HG03095 (cell line): ENCODE results near the gene TAL1.
"Not testable (repeated sequence)": the region's sequence is repeated elsewhere in the genome, so short reads cannot be mapped to it uniquely, and the experiment has no call there.

Source experiments
- ATAC-seq: cut with Tn5 transposase; IDR thresholded peaks from one replicate; pipeline ENCODE4 v1.9.1; 2021; ENCODE audit warnings: moderate library complexity; ENCODE audit not compliant: unreplicated experiment

Gene TAL1

GRCh38 chr1:47232187-47232874 is at the start of gene TAL1:
TSS of gene TAL1 (minus strand) at chr1:47232225. CDS start at chr1:47225888, 6,337 bp downstream.
- ATAC-seq: no peak

DNA sequence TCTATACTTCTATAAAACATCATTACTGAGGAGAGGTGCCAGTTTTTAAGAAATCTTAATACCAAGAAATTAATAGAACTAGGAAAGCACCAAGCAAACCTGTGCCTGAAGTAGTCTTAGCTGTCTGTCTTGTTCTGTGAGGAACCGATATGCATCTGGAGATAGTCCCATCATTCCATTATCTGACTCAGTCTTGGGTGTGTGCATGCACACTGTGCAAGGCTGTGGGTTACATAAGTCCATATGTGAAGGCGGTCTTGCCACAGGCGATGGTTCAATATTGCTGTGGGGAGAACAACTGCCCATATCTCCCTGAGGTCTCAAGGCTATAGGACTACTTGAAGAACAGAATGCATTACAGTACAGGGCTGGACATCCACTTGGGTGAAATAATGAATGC is 48.1 kb upstream of the TAL1 start:
- no peak for ATAC-seq

DNA sequence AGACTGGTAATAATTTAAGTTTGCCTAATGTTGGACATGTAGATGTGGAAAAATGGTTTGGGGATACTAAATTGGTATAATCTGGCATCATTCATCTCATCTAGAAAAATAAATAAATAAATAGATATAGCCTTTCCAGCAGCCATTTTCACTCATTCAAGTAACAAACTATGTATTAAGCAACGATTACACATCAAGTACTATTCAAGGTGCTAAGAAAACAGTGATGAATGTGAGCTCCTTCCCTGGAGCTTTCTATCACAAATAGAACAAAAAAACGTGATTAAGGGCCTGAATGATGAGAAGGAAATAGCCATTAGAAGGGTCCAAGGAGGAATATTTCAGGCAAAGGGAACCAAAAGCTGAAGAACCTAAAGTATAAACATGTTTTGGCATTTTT is 44.8 kb upstream of the TAL1 start:
- ATAC-seq: no peak

GRCh38 chr1:47275811-47276210 is 43.8 kb upstream of the TAL1 start:
- ATAC-seq: not testable (repeated sequence)

GRCh38 chr1:47265529-47265928 is 33.5 kb upstream of the TAL1 start:
- ATAC-seq: not testable (repeated sequence)

- no peak for ATAC-seq
Measured at GRCh38 chr1:47262787-47263413, 30.9 kb upstream of the TAL1 start.

GRCh38 chr1:47257224-47257623 is 25.2 kb upstream of the TAL1 start:
- no peak for ATAC-seq

- ATAC-seq: no peak
Measured at GRCh38 chr1:47252795-47253194, 20.8 kb upstream of the TAL1 start.

DNA sequence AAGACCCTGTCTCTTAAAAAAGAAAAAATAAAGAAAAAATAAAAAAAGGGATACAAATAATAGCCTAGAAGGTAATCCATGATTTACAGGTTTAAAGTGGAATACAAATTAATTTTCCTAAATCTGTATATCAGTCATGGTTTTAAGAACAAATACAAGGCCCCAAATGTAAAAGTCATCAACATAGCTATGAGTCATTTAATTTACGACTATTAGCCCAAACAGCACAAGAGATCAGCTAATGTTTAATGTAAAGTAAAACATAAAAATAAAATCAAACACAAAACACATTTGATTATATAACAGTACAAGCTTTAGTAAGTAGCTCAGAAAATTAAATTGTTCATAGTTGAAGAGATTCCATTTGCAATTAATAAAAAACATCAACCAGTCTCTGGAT is 20.3 kb upstream of the TAL1 start:
- ATAC-seq: no peak

DNA sequence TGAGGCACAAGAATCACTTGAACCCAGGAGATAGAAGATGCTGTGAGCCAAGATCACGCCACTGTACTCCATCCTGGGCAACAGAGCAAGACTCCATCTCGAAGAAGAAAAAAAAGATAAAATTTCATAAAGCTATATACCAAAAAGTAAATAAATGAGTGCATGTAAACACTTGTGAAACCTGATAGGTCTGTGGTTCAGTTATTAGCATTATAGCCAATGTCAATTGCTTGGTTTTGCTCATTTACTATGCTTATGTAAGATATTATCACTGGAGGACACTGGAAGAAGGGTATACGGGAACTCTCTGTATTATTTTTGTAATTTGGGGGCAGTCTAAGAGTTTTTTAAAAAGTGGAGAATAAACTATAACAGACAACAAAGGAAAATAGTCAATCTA is 17.7 kb upstream of the TAL1 start:
- no peak for ATAC-seq

GRCh38 chr1:47244339-47244862 is 12.4 kb upstream of the TAL1 start:
- ATAC-seq: no peak

DNA sequence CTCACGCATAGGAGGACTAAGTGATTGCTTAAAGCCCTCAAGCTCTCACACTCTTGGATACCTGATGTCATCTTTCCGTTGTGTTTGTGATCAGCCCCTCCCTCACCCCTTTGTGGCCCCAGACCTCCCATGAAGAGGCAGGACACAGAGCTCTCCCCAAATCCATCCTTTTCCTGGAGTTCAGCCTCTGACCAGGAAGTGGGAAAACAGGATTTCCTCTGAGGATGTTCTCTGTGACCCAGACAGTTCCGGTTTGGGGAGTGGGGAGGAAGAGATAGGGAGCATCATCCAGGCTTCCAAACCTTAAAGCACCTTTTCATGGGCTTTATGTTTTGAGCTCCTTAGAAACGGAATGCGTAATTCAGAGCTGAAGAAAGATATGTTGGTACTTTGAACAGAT is 11.9 kb upstream of the TAL1 start:
- no peak for ATAC-seq

DNA sequence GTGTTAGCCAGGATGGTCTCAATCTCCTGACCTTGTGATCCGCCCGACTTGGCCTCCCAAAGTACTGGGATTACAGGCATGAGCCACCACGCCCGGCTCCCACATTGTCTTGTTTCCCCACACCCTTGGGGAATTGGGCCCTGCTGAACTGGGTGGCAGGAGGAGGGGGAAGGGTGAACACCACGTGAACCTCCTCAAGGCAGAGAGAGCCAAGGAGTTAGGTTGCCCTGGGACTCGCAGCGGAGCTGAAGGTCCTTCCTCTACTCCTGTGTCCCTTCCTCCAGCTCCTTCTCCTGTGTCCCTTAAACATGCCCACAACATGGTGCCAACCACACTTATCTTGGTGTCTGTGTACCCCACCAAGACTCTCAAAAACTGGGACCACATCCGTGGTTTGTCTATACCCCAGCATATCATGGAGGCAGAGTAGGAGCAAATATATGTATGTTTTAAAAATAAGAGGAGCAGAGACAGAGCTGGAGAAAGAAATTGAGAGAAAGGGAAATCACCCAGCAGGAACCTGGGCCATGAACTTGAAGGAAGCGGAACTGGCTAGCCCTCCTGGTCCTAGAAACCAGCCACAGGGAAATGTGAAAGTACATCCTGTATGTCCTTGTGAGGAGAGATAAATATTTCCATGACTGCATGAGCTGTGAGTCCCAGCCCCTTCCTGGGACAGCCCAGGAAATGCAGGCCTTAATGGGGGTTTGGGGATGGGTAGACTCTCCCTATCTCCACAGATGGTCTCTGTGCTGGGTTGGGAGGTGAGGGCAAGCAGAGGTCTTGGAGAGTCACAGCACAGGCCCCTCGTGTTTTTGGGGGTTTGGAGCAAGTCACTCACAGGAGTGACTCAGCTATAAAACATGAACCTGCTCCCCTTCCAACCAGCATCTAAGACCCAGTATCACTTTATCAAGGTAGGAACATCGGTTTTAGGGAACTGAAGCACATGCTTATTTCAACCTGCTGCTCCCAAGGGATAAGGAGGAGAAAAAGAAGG is 9.4 kb upstream of the TAL1 start:
- ATAC-seq: no peak

DNA sequence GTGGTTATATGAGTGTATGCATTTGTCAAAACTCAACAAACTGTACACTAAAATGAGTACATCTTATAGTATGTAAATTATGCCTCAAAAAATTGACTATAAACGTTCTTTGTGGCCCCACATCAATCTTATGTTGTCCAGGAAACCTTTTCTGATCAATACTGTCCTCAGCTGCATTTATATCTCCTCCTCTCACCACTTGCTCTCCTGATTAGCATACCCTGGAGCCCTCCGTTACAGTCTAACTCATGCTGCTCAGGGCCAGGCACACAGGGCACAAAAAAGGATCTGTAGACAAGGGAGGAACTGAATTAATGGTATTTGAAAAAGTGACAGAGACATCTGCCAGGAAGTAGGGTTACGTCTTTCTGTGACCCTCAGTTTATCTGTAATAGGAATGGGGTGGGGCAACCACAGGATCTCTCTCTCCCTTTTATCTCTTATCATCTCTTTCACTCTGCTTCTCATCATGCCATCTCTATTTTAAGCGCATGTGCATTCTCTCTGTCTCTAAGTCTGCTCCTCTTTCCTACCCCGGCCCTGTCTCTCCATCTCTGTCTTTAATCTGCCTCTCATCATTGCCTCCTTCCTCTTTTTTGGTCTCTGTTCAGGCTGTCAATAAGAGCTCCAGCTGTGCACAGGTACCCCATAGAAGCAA is 7.0 kb upstream of the TAL1 start:
- no peak for ATAC-seq

- no peak for ATAC-seq
Measured at GRCh38 chr1:47235806-47236205, 3.8 kb upstream of the TAL1 start.

DNA sequence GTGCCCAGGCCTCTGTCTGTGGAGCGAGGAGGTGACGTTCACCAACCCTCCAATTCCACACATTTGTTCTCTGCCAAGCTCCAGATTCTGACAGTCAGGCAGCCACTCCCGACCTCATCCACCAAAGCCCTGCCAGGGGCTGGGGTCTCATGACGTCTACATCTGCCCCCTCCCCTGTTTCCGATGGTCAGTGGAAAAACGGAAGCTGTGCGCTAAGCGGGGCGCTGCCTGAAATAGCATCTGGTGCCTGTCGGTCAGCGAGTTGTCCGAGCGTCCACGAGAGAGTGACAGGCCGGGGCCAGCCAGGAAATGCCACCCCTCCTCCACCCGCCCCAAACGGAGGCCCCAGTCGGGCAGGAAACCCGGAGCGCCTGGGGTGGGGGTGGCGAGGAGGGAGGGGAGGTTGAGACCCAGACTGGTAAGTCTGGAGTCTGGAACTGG is 3.2 kb upstream of the TAL1 start:
- ATAC-seq: no peak

DNA sequence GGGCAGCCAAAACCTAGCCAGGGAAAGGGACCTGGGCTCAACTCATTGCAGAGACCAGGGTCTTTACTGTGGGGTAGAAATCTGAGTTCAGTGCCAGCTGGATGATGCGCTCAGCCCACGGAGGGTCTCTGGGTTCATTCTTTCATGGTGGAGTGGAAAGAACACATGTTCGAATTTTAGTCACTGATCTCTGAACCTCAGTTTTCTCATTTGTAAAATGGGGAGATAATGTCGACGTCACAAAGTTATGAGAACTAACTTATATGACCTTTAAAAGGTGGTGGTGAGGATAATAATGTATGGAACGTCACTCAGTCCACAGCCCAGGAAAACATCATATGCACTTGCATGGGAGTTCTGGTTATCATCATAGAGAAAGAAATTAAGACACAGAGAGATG is 1.2 kb upstream of the TAL1 start:
- ATAC-seq: no peak

DNA sequence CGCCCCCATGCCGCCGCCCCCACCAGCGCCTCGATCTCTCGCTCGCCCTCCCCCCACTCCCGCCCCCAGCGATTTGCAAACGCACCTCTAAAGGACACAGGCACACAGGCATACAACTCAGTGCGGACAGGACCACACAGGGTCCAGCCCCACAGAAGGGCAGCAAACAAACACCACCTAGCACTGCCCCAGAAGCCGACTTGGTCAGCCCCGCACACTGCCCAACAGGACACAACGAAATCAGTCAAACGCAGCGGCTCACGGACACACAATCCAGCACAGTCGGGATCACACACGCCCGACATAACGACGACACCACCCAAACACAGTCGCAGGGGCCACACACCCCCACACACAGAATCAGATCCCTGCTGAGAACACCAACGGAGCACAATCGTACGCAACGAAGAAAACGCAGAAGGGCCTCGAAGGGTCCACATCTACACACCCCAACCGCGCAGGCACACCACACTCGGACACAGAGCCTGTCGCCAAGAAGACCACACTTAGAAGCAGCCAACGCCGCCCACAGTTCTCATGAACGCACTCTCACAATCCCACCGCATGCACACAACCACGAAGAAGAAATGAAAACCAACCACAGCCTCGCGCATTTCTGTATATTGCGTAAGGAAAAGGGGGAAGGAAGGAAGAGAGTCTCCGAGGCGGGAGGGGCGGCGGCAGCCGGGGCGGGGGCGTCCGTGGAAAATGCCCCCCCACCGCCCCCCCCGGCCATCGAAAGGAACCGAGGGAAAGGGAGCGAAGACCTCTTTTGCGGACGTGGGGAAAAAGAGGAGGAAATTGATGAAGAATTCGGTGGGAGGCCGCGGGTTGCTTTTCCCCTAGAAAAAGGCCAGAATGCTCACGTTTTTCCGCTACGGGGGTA is 481 bp downstream of the TAL1 start:
- no peak for ATAC-seq

DNA sequence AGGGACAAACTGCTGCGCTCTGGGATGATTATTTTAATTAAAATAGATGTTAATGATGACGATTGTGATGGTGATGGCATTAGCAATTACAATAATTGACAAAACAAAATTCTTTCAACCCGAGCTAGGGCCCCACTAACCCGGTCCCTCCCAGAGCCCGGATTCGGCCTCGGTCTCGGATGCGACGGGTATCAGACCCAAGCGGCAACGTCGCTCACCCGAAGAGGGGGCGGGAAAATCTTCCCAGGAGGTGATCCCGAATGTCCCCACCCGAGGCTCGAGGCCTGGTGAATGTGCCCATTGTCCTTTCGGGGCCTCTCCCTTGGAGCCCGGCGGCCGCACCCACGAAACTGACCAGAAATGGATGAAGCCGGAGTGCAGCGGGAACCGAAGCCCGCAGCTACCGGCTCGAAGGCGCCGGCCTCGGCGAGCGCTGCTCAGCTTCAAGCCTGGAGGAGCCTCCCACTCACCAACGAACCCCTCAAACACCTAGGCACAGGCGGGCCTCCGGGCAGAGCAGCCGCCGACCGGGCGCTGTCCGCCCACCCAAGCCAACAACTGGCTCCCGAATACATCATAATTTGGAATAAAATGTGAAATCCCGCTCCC is 1.2 kb downstream of the TAL1 start:
- ATAC-seq: no peak
